Endothelial cell of hepatic sinusoid (primary cell): ENCODE measurements around the gene FANCG.

Experiments
- in situ Hi-C: cut with HindIII; loops from 2 replicates; pipeline ENCODE4 v1.10.0; 2017; ENCODE audit warnings: low sequenced_read_pairs

The FANCG gene

DNA sequence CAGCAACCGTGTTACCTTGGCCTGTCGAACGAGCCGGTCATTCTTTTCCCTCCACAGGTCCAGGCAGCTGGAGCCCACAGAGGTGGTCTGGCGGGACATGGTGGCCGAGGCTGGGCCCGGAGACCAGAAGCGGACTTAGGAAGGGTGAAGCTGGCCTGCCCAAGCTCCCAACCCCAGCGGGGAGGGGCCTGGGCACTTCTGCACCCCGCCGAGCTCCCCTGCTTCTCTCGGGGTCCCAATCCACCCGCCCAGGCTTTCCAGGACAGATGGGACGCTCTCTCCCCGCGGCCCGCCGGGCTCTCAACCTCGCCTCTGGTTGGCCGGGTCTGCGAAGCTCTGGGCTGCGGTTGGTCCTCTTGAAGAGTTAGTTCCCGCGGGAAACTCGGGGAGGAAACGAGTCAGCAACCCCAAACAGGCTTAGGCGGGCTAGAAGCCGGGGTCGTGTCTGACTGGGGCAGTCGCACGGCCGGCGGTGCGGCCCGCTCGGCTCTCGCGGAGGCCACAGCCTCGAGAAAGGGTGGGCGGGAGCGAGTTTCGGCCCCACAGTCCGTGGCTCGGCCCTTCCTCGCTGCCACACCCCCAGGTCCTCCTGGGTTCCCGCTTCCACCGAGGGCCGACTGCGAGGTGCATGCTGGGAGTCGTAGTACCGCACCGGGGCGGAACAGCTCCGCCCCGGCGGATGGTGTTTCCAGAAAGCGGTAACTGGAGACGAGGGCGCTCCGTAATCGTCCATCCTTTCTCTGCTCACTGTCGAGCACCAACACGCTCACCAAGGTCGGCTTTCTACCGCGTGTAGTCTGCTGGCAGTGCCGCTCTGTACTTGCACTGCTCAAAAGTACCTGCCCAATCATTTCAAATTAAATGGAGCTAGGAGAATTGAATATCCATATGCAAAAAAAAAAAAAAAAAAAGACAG is at the start of gene FANCG:
FANCG (minus strand) TSS at position 517 of the 916 bp plus-strand sequence; CDS start at position 99, 418 bp downstream.
- in situ Hi-C loops, result no loop called here

DNA sequence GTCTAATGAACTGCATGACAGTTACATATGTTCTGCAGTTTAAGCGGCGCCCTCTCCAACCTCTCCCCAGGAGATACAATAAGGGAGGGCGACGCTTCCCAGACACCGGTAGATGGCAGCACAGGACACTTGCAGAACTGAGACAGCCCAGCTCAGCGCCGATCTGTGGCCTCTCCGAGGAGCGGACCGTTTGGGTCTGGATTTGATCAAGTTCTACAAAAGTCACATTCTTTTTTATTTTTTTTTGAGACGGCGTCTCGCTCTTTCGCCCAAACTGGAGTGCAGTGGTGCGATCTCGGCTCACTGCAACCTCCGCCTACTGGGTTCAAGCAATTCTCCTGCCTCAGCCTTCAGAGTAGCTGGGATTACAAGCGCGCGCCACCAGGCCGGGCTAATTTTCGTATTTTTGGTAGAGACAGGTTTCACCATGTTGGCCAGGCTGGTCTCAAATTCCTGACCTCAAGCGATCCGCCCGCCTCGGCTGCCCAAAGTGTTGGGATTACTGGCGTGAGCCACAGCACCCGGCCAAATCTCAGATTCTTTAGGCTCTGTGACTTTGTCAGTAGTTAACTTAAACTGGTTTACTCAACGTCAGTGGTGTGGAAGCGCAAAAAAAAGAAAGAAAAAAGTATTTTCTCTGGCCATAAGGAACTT is 37.3 kb upstream of the FANCG start:
- in situ Hi-C loops, result no loop called here

DNA sequence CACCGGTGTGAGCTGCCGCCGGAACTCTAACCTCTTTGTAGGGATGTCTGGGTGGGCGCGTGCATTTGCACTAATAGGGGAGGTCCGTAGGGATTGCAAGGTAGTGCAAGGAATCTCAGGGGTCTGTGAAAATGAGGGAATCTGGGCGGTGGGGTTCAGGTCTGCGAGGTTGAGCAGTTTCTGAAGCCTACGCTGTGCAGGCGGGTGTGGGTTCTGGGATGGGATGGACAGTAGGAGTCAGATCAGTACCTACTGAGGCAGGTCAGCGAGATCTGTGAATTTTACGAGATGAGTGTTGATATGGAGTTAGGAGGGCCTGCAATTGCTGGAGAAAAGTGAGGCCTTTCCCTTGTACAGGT is 36.8 kb upstream of the FANCG start:
- in situ Hi-C loops, result no loop called here

DNA sequence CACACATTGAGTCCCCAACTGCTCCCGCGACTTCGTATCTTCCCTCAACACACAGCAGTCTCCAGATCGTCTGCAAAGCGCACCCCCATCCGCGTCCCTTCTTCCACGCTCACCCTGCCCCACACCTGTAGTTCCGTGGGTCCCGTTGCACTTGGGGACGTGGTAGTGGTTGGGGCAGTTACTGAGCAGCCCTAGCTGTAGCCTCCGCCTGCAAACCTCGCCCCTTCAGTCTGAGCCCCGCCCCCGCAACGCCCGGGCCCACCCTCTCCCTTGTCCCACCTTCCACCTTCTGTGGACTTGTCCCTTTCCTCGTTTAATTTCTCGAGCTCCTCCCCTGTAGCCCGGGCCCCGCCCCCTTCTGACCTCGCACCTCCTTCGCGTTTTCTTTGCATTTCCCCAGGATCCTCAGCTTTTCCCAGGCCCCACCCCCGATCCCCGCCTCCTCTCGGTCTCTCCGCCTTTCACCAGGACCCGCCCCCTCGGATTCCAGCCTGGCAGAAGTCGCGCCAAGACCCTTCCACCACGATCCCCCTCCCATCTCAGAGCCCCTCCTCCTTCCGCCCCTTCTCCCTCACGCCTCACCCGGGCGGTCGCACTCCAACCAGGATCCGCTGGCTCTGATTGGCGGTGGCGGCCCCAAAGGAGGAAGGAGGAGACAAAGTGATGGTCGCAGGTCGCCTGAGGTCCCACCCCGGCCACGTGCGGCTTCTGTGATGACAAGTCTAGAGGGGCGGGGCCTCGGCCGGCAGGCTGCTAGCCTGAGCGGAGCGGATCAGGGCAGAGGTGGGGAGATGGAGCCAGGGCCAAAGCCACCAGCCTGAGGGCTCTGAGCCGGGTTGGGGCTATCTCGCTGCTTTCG is 36.2 kb upstream of the FANCG start, which contains the start of gene ATOSB:
ATOSB (minus strand) TSS at position 183 of the 859 bp plus-strand sequence. CDS start 7,588 bp downstream, outside the sequence.
- in situ Hi-C loops, result no loop called here

DNA sequence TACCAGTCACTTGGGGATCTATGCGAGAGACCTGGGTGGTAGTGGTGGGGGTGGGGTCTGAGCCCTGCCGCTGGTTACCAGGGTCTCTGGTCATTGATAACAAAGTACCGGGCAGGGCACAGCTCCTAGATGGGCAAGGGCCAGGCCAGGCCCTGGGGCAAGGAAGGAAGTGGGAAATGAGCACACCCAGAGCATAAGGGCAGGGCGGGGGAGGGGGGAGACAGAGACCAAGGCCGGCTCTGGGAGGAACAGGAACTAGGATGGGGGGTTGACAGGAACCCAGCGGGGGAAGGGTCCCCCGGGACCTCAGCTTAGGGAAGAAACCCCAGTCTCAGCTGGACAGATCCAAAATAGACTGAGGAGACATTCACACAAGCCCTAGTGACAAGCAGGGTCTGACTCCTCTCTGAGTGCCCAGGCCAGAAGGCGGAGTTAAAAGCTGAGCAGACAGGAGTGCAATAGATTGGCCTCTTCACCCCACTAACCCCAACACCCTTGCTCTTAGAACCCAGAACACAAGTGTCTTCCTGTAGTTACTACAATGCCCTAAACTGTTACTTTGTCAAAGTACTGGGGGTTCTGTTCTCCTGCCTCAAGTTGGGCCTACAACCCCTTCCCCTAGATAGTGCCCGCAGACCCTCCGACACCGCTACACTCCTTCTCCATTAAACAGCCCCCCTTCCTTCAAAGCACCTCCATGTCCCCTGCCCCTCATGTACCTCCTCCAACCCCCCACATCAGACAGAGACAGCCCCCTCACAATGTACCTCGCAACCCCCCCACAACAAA is 35.3 kb upstream of the FANCG start:
- in situ Hi-C loops, result no loop called here

DNA sequence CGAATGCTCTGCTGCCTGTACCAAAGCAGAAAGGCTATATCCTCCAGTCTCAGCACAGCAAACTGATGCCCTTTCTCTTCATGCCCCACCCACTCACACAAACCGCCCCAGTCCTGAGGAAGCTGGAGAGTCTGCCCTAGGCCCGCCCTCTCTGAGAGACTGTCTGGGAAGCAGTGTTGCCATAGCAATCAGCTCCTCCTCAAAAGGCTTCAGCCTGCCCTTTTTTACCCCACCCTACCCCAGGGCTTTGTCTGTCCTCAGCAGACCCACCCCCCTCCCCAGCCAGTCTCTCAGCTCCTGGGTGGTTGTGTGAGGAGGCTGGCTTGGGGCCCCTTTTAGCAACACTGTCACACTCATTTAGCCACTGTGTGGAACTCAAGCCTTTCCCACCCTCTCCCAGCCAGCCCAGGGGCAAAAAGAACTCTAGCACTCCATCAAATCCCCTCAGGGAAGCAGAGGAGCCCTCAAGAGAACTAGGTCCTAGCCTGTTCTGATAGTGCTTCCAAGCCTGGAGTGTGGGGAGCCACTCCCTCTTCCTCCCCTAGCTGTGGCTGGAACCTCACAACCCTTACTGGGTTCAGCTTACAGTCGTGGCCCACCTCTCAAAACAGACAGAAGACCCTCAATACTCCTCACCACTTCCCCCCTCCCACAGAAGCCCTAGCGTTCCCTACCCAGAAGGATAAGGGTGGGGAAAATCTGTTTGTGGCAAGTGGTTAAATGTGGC is 34.5 kb upstream of the FANCG start:
- in situ Hi-C loops, result no loop called here

DNA sequence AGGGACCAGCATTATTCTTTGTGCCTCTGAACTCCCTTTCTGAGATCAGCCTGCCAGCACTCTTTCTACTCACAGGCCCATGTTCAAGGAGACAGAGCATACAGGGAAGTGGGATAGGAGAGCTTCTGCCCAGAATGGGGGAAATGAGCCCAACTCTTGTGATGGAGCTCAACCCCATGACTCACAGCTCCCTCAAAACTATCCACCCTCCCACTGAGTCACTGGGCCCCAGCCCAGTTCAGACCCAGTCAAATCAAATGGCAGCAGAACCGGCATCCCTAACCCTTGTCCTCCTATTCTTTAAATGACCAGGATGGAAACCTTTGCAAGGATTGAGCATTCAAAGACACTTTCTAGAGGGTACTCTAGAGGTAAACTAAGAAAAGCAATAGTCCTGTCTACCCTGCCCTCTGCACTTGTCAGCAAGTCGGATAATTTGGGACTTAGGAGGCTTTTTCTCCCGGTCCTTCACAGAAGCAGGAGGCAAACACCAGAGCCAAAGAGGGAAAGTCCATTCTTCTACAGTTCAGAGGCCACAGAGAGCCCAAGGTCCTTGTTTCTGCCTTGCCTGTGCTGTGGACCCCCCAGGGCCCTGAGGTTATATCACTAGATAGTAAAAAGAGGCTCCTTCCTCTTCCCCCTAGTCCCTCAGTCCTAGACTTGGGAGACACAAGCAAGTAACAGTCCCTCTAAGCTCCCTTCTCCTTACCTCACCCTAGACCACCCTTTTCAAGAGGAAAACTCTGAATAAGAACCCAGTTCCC is 32.7 kb upstream of the FANCG start:
- in situ Hi-C loops, result no loop called here

DNA sequence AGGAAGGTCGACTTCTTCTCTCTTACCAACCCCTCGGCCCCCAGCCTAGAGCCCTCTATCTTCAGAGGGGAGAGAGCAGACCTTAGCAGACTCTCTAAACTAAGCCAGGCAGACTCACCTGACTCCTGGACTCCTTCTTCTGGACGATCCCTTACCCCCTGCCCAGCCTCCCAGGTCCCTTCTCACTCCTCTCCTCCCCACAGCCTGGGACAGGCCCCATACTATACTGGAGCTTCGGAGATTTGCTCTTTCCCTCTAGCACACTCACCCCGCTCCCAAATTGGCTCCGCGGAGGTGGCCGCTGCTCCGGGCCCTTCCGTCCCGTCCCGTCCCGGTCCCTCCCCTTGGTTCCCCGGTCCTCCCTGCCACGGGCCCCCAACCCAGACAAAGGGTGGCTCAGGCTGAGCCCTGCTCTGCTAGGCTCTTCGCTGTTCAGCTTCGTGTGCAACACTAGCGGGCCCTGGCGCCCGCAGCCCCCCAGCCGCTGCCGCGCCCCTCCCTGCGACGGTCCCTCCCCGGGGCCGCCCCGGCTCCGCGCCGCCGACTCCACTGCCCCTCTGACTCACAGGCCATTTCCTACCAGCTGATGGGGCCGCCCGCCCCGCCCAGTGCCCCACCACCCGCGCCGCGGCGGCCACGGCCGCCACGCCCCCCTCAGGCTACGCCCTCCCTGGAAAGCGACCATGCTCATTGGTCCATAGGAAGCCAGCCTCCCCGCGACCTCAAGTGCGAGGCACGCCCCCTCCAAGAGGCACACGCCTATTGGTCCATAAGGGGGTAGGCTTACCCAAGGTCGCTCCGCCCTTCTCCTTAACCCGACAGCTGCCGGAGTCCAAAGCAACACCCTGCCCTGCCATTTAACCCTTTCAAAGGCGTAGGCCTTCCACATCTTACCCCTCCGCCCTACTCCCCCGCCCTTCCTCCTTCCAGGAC is 31.5 kb upstream of the FANCG start:
- in situ Hi-C loops, result no loop called here

DNA sequence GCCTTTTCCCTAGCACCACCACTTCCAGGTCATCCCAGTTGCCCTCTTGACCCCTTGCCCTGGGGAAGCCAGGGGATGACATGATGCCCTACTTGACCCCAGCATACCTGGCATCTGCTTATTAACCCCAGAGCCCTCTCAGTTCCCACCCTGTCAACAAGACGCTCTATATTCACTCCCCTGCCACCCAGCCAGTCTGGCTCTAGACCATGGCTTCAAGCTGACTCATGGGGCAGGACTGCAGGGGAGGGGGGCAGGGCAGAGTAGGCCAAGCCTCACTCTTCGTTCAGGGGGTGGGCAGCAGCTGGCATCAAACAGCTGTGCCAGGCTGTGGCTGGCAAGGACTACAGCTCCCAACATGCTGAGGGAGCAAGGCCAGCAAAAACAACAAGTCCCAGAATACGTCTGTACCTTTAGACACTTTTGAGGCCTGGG is 30.6 kb upstream of the FANCG start:
- in situ Hi-C loops, result no loop called here

DNA sequence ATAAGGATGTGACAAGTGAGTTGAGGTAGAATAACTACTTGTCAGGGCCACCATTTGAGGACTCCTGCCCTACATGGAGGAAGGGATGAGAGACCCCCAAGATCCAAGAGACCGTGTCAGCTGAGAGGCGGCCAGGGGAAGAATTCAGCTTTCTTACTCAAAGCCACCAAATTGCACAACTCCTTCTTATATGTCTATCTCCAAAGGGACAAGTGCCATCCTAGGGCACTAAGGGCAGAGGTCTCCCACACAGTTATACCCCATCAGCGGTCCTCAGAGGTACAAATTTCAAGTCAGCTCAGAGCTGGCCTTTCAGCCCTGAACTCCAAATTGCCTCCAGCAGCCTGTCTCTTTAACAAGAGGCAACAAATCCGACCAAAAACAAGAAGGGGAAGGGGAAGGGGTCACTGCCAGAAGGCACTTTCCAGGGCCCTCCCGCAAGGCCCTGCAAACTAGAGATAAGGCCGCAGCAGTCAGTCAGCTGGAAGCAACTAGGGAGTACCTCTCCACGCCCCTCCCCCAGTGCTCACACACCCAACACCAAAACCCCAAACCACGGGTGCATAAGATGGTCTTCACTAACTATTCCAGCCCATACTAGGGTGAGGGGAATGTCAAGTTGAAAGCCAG is 29.3 kb upstream of the FANCG start:
- in situ Hi-C loops, result no loop called here

DNA sequence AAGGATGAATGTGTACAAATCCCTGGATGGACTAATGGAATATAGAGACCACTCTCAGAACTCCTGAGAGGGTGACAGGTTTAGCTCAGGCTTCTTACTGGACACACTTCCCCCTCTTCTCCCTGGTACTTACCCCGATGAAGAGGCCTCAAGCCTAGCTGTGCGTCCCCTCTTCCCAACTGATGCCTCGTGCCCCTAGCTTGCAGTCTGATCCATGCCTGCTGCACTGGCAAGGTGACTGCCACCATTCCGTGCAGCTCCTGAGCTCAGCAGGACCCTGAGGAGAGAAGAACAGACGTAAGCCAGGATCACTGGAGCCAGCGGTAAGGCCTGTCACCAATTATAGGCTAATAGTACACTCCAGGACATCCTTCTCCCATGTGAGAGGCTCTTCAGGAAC is 28.7 kb upstream of the FANCG start:
- in situ Hi-C loops, result no loop called here

DNA sequence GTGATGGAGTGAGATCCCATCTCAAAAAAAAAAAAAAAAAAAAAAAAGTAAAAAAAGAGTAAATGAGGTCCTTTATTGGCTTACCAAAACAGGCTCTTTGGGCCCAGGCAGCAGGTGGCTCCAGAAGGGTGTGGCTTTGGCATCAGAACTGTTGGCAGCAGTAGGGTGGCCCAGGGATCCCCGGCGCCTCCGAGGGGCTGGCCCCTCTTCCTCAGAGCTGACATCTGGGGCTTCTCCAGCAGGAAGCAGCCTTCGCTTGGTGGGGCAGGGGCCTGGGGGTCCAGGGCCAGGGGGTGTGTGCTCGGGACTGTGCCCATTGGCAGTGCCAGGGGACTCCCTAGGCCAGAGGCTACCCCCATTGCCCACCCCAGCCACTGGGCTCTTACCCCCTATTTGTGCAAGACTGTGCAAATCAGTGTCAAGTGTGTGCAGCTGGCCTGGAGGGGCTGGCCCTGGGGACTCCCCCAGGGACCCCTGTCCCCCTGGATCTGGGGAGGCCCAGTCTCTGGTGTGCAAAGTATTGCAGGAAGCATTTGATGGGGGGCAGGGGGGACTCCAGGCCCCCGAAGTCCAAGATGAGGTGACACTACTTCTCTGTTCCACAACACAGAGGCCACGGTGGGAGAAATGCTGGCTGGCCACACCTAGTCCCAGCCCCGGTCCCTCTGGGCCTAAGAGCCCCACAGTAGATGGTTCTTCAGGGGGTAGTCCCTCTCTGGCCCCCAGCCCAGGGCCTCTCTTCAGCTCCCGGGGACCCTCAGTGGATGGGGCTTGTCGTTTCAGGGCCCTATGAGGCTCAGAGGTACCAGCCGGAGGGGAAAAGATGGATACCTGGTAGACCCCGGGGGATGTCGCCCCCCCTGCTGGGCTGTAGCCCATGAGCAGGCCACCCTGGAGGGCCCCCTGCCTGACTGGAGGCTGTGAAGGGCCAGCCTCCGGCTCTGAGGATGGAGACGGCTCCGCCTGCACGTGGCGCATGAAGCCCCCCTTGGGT is 27.9 kb upstream of the FANCG start:
- in situ Hi-C loops, result no loop called here

DNA sequence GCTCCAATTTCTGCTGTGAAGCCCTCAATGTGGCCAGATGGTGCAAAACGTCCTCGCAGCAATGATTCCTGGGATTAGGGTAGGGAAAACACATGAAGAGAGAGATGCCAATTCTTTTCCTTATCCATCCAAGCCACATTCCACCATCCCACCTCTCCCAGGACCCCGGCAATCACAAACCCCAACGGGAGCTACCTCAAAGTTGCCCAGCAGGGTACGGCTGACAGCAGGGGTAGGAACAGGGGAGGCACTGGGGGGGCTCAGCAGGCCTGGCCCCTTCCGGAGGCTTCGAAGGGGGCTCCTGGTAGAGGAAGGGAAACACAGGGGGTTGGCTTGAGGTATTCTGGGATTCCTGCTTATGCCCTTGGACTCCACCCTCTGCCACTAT is 26.6 kb upstream of the FANCG start:
- in situ Hi-C loops, result no loop called here

DNA sequence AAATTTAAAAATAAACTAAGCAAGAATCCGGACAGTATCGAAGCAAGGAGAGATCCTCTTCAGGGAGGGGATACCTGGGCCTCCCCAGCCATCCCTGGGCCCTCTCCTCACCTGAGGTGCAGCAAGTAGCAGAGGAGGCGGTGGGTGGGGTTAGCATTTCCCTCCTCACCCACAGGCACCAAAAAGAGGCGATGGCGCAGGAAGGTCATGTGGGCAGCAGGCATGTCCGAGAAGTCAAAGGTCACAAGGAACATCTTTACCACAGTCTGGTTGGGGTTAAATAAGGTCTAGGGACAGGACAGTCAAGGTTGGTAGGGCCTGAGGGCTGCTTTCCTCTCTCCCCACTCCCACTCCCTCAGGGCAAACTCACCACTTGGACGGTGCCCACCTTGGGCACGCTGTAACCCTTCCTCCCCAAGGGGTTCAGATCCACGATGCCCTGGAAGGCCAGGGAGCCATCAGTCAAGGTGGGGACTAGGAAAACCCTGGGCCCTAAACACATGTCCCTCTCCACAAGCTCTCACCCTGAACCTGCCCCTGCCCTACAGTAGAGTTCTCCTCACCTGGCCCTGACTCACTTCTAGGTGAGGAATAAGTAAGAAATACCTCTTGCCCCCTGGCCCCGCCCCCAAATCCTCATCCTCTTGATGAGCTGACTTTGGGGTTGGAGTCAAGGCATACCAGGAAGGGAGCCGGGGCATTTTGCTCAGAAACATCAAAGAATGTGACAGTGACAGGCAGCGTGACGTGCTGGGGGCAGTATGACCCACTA is 26.0 kb upstream of the FANCG start:
- in situ Hi-C loops, result no loop called here

DNA sequence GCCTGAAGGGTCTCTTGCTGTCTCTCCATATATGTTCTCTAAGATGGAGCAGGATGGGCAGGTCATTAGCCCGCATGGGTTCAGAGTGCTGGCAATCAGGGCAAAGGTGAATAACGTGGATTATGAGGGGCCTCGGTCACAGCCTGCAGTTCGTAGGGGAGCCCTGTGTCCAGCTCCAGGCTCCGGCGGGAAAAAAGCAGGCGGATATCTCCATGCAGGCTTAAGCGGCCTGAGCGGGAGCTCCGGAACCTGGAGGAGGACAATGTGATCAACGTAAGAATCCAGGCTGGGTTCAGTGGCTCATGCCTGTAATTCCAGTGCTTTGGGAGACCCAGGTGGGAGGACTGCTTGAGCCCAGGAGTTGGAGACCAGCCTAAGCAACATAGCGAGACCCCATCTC is 25.4 kb upstream of the FANCG start:
- in situ Hi-C loops, result no loop called here

DNA sequence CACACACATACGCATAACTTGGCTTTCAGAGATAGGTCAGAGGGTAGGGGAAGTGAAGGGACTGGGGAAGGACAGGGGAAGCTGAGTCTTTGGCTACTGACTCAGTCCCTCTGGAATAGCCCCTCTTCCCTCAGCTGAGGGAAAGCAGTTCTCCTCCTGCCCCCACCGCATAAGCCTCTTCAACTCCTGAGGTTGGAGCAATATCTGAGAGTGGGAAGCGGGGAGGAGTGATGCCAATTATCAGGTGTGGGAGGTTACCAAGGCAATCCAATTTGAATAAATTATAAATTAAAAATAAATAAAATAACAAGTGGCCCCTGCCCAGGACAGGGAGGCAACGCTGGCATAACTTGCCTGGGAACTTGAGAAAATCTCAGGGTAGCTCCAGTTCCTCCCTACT is 24.8 kb upstream of the FANCG start:
- in situ Hi-C loops, result no loop called here
